HUES6 (cell line): Measurements from ENCODE around the gene NCAPD3.
A peak's percentile ranks its signal among the peaks of the same experiment; 100 is the strongest.

ENCODE experiments used
- H3K27ac ChIP-seq: 2 replicates; pipeline ENCODE4 v1.7.0; 2013; ENCODE audit warnings: low read depth, mild to moderate bottlenecking, low read length, inconsistent platforms
- H3K27me3 ChIP-seq: 2 replicates; pipeline ENCODE4 v1.6.1; 2013; ENCODE audit warnings: low read length; ENCODE audit not compliant: control insufficient read depth, insufficient read depth
- H3K36me3 ChIP-seq: 2 replicates; pipeline ENCODE4 v1.6.1; 2013; ENCODE audit warnings: low read length; ENCODE audit not compliant: control insufficient read depth, insufficient read depth
- H3K4me1 ChIP-seq: 2 replicates; pipeline ENCODE4 v1.6.1; 2013; ENCODE audit warnings: low read length; ENCODE audit not compliant: control insufficient read depth, insufficient read depth
- H3K4me3 ChIP-seq: 2 replicates; pipeline ENCODE4 v1.5.1; 2013; ENCODE audit warnings: low read depth, low read length
- H3K9ac ChIP-seq: one replicate; pipeline ENCODE4 v1.6.1; 2013; ENCODE audit warnings: mild to moderate bottlenecking, low read length
- H3K9me3 ChIP-seq: 2 replicates; pipeline ENCODE4 v1.6.1; 2013; ENCODE audit warnings: low read depth, low read length; ENCODE audit not compliant: control insufficient read depth, insufficient read depth

Gene NCAPD3

GRCh38 chr11:134224710-134225664, 1.2 kb upstream of the NCAPD3 start:
- H3K9me3 ChIP-seq: no peaks in the 10 kb centered on the region
- peaks cover 7% of the 10 kb centered on the region; the same call in 1 of the 2 replicates for H3K27me3 ChIP-seq
- H3K4me1 ChIP-seq: peaks cover 21% of the 10 kb centered on the region
- H3K9ac ChIP-seq: peak overlapping the region; percentile 72
- peak overlapping the region; percentile 93 for H3K4me3 ChIP-seq
- no peak overlapping the region for H3K27ac ChIP-seq
- peaks cover 7% of the 10 kb centered on the region for H3K36me3 ChIP-seq

DNA sequence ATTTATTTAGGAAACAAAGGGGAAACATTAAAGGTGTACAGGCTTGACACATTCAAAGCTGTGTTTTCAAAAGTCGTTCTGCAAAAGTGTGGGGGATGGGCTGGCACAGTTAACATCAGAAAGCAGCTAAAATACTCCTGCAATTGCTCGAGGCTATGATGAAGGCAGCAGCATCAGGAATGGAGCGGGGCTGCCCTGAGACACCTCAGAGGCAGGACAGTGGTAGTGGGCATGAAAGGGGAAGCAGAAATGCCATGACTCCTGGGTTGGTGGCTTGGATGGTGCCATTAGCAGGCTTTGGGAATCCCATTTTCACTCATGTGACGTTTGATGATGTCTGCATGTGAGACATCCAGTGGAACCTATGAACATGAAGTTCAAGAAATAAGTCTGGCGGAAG, 646 bp downstream of the NCAPD3 start:
- Histone ChIP-seq H3K36me3 (peaks cover 21% of the 10 kb centered on the region), H3K9ac (peak overlapping the region; percentile 78), H3K4me3 (peak overlapping the region; percentile 93), H3K4me1 (peaks cover 21% of the 10 kb centered on the region), H3K27ac (peak overlapping the region; percentile 50; the same call in 1 of the 2 replicates), H3K27me3 (peaks cover 7% of the 10 kb centered on the region; the same call in 1 of the 2 replicates), H3K9me3 (no peaks in the 10 kb centered on the region)

- H3K4me3 ChIP-seq: no peak overlapping the region
- H3K27ac ChIP-seq: no peak overlapping the region
- H3K9me3 ChIP-seq: no peaks in the 10 kb centered on the region
Observed at GRCh38 chr11:134216816-134217215, 7.0 kb downstream of the NCAPD3 start.

DNA sequence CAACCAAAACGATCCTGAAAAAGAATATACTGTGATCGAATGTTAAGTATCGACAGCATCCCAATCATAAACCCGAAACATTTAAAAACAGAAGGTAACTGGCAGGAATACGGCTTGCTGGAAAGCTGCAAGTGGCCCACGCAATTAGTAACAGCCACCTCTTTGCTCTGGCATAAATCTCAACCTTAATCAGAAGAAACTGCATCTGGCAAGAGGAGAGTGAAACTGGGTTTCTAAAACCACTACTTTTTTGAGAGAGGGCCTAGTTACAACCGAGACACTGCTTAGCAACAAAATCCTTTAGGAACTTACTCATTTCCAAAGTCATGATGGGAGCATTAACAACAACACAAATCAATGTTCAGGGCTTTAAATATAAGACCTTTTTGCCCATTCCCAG, 7.9 kb downstream of the NCAPD3 start:
- H3K9me3 ChIP-seq: no peaks in the 10 kb centered on the region
- no peak overlapping the region for H3K4me3 ChIP-seq
- no peaks in the 10 kb centered on the region for H3K4me1 ChIP-seq
- H3K36me3 ChIP-seq: peaks cover 65% of the 10 kb centered on the region
- no peak overlapping the region for H3K27ac ChIP-seq
- H3K9ac ChIP-seq: no peak overlapping the region
- H3K27me3 ChIP-seq: no peaks in the 10 kb centered on the region

More at GRCh38 chr11:134216816-134217215, 7.0 kb downstream of the NCAPD3 start:
- Histone ChIP-seq H3K4me1 (no peaks in the 10 kb centered on the region), H3K9ac (no peak overlapping the region), H3K36me3 (peaks cover 59% of the 10 kb centered on the region), H3K27me3 (no peaks in the 10 kb centered on the region)

GRCh38 chr11:134207538-134208239, 16.1 kb downstream of the NCAPD3 start:
- Histone ChIP-seq H3K36me3 (peaks cover 86% of the 10 kb centered on the region), H3K27ac (no peak overlapping the region), H3K9ac (no peak overlapping the region), H3K9me3 (no peaks in the 10 kb centered on the region), H3K27me3 (no peaks in the 10 kb centered on the region), H3K4me1 (no peaks in the 10 kb centered on the region), H3K4me3 (no peak overlapping the region)

DNA sequence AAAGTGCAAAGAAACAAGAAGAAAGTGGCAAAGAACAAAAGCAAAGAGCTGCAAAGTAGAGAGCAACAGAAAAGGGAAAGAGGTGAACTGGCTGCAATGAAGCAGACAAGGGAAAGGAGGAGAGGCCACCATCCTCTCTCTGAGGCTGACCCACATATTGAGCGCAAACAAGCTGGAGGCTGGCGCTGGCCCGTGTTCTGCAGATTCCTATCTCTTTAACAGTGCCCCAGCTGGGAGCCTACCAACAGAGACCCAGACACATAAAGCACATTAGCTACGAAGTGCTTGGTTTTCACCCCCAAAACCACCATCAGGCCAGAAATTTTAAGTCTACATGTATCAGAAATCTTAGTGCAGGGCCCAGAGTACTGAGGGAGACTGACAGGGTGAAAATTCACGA, 17.6 kb downstream of the NCAPD3 start:
- no peak overlapping the region for H3K9ac ChIP-seq
- no peak overlapping the region for H3K4me3 ChIP-seq
- H3K27me3 ChIP-seq: no peaks in the 10 kb centered on the region
- H3K4me1 ChIP-seq: no peaks in the 10 kb centered on the region
- H3K9me3 ChIP-seq: no peaks in the 10 kb centered on the region
- H3K27ac ChIP-seq: no peak overlapping the region
- H3K36me3 ChIP-seq: peaks cover 91% of the 10 kb centered on the region

DNA sequence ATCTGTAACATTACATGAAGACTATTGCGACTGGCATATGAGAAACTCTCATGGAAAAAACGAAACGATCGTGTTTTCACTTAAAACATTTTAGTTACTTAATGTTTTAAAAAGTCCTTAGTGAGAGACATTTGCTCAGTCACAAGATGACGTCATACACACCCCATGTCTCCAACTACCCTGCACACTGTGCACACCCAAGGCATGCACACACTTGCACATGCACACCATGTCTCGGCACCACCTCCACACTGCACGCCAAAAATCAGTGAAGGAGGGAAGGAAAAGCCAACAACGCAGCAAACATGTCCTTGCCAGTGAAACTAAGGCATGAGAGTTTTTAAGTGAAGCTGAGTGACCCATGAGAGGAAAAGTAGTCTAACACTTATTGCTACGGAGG, 18.0 kb downstream of the NCAPD3 start:
- no peak overlapping the region for H3K4me3 ChIP-seq
- H3K27me3 ChIP-seq: no peaks in the 10 kb centered on the region
- H3K36me3 ChIP-seq: peaks cover 92% of the 10 kb centered on the region
- no peaks in the 10 kb centered on the region for H3K9me3 ChIP-seq
- no peak overlapping the region for H3K9ac ChIP-seq
- H3K4me1 ChIP-seq: no peaks in the 10 kb centered on the region
- no peak overlapping the region for H3K27ac ChIP-seq

- Histone ChIP-seq H3K27me3 (no peaks in the 10 kb centered on the region), H3K4me3 (no peak overlapping the region), H3K4me1 (no peaks in the 10 kb centered on the region), H3K27ac (no peak overlapping the region), H3K9ac (no peak overlapping the region), H3K9me3 (no peaks in the 10 kb centered on the region), H3K36me3 (peaks cover 82% of the 10 kb centered on the region)
Observed at GRCh38 chr11:134202661-134203060, 21.1 kb downstream of the NCAPD3 start.

GRCh38 chr11:134200688-134201087, 23.1 kb downstream of the NCAPD3 start:
- H3K9me3 ChIP-seq: no peaks in the 10 kb centered on the region
- no peak overlapping the region for H3K4me3 ChIP-seq
- H3K27me3 ChIP-seq: no peaks in the 10 kb centered on the region
- no peak overlapping the region for H3K27ac ChIP-seq
- no peak overlapping the region for H3K9ac ChIP-seq
- peaks cover 82% of the 10 kb centered on the region for H3K36me3 ChIP-seq
- H3K4me1 ChIP-seq: no peaks in the 10 kb centered on the region

DNA sequence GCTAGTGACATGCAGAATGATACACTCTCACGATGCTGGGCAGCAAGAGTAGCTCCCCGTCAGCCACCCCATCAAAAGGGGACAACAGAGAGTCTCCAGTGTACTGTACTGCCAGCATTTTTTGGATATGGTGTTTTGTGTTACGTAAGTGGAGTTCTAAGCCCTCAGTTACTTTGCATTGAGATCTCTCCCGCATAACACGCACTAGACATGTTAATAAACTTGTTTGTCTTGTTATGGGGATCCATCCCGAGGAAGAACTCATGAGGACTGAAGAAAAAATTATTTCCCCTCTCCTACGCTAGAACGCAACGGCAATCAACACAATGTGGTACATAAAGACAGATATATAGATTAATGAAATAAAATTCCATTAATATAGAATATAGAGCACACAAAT, 24.2 kb downstream of the NCAPD3 start:
- no peaks in the 10 kb centered on the region for H3K9me3 ChIP-seq
- no peaks in the 10 kb centered on the region for H3K27me3 ChIP-seq
- no peak overlapping the region for H3K9ac ChIP-seq
- H3K4me1 ChIP-seq: no peaks in the 10 kb centered on the region
- H3K36me3 ChIP-seq: peaks cover 79% of the 10 kb centered on the region
- no peak overlapping the region for H3K4me3 ChIP-seq
- no peak overlapping the region for H3K27ac ChIP-seq

DNA sequence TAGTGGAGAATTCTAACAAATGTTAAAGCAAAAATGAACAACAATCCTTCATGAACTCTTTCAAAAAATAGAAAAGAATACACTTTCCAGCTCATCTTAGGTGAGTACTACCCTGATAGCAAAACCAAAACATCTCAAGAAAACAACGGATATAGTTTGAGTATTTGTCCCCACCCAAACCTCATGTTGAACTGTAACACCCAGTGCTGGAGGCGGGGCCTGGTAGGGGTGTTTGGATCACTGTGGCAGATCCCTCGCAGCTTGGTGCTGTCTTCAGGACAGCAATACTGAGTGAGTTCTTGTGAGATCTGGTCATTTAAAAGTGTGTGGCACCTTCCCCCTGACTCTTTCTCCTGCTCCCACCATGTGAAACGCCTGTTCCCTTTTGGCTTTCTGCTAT, 27.0 kb downstream of the NCAPD3 start:
- H3K9me3 ChIP-seq: no peaks in the 10 kb centered on the region
- no peak overlapping the region for H3K4me3 ChIP-seq
- H3K27ac ChIP-seq: no peak overlapping the region
- no peak overlapping the region for H3K9ac ChIP-seq
- H3K4me1 ChIP-seq: no peaks in the 10 kb centered on the region
- H3K36me3 ChIP-seq: peaks cover 79% of the 10 kb centered on the region
- H3K27me3 ChIP-seq: no peaks in the 10 kb centered on the region
